HFFc6 (cell line): ENCODE results near the gene IL18RAP. TPM values are rescaled to one million over a fixed set of nuclear protein-coding genes. Genes with fewer than 3 reads are reported as not detected.
A peak's percentile ranks its signal among the peaks of the same experiment; 100 is the strongest.

Source experiments
- DNase-seq: peaks from one replicate; pipeline ENCODE4 v3.0.0-alpha.2; 2018
- H3K27ac Mint-ChIP-seq: 2 replicates; pipeline ENCODE4 v1.8.0; 2020; ENCODE audit warnings: mild to moderate bottlenecking, mixed read lengths
- H3K27me3 Mint-ChIP-seq: 2 replicates; pipeline ENCODE4 v1.8.0; 2021; ENCODE audit warnings: mild to moderate bottlenecking, moderate library complexity, mixed read lengths; ENCODE audit not compliant: insufficient read depth
- H3K36me3 Mint-ChIP-seq: 2 replicates; pipeline ENCODE4 v1.8.0; 2021; ENCODE audit warnings: low read depth, mixed read lengths
- H3K4me1 Mint-ChIP-seq: 2 replicates; pipeline ENCODE4 v1.8.0; 2020; ENCODE audit warnings: low read depth, mixed read lengths
- H3K4me3 Mint-ChIP-seq: 2 replicates; pipeline ENCODE4 v1.8.0; 2020; ENCODE audit warnings: mild to moderate bottlenecking, moderate library complexity, mixed read lengths
- H3K9me3 Mint-ChIP-seq: 2 replicates; pipeline ENCODE4 v1.8.0; 2020; ENCODE audit warnings: mild to moderate bottlenecking, mixed read lengths
- total RNA-seq, 6 experiments: library from RNA; stranded (reverse); fragmentation: NEBNext Ultra II Directional; extraction: Animal tissue kit (Norgen Biotek cat#: 25700); gene quantifications; 2 replicates in 1 of 6; 3 replicates in 5 of 6; pipeline ENCODE4 v1.2.3, GENCODE V29; 2021
- TF ChIP-seq, protein P1 (sequence below): fragments of 200-600 bp; sonication (generic); IDR thresholded peaks from 2 replicates; pipeline ENCODE4 v1.5.0; 2021; ENCODE audit warnings: antibody characterized with exemption, mild to moderate bottlenecking

IL18RAP gene
- total RNA-seq, 6 experiments from 2014 or later, result not detected

DNA sequence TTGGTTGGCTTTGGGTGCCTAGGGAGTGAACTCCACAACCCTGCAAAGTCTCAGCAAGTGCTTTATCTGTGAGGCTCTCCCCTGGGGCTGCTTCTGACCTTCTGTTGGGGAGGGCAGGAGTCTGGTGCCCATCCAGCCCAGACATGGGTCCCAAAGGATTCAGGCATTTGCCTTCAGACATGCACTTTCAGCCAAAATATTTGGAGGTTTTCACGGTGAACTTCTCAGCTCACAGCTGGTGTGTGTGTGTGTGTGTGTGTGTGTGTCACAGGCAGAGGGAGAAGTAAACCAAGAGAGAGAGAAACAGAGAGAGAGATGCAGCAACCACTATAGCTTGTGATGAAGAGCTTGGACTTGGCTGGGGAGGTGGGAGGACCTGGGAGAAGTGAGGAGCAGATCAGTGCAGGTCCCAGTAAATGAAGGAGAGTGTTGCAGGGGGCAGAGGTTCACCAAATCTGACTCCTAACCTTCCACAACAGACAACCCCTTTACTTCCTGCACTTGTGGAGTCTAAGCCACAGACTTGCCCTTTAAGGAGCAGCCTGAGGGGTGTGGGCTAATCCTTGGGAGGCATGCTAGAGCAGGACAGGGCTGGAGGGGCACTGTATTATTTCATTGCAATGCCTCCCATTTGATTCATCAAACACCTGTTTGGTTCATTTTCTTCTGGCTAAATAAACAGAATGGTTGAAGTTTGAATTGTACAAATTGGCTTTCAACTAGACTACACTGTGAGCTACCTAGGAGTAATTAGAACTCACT, 64.2 kb downstream of the IL18RAP start:
- no peaks in the 10 kb centered on the region for H3K36me3 Mint-ChIP-seq
- H3K4me1 Mint-ChIP-seq, result no peaks in the 10 kb centered on the region
- TF ChIP-seq, protein P1, sequence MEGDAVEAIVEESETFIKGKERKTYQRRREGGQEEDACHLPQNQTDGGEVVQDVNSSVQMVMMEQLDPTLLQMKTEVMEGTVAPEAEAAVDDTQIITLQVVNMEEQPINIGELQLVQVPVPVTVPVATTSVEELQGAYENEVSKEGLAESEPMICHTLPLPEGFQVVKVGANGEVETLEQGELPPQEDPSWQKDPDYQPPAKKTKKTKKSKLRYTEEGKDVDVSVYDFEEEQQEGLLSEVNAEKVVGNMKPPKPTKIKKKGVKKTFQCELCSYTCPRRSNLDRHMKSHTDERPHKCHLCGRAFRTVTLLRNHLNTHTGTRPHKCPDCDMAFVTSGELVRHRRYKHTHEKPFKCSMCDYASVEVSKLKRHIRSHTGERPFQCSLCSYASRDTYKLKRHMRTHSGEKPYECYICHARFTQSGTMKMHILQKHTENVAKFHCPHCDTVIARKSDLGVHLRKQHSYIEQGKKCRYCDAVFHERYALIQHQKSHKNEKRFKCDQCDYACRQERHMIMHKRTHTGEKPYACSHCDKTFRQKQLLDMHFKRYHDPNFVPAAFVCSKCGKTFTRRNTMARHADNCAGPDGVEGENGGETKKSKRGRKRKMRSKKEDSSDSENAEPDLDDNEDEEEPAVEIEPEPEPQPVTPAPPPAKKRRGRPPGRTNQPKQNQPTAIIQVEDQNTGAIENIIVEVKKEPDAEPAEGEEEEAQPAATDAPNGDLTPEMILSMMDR, result no peak
- no peak for DNase-seq
- H3K27me3 Mint-ChIP-seq, result no peaks in the 10 kb centered on the region; the same call in 1 of the 2 replicates
- no peak overlapping the region for H3K27ac Mint-ChIP-seq
- no peaks in the 10 kb centered on the region; the same call in 1 of the 2 replicates for H3K9me3 Mint-ChIP-seq
- H3K4me3 Mint-ChIP-seq, result no peak overlapping the region

DNA sequence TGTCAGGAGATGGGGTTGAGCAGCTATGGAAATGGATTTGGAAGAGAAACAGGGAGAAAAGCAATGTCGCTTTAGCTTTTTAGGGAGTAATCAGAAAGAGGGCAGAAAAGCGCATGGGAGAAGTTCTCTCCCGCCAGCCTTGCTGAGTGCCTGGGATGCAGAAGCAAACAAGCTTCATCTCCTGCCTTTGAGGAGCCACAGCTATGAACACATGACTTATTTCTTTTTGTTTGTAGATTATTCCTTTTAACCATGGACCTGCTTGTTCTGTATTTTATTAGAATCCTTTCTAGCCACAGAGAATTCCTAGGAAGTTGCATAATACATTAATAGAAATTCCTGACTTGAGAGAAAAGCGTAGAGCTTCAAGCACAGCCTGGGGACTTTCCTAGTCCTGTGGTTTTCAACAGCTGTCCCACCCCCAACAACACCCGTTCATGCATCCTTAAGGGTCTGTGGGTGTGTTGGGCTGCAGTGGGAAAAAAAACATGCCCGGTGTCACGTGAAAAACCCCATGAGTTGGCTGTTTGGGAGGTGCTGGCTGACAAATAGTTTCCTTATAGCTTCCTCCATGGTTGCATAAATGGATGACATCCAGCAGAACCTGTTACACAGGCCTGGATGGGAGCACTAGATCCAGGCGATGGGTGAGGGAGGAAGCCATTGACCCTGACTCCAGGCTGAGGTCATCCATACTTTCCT, 65.0 kb downstream of the IL18RAP start:
- Mint-ChIP-seq H3K36me3 (no peaks in the 10 kb centered on the region), H3K4me3 (no peak overlapping the region), H3K27ac (no peak overlapping the region), H3K4me1 (no peaks in the 10 kb centered on the region), H3K27me3 (no peaks in the 10 kb centered on the region; the same call in 1 of the 2 replicates), H3K9me3 (no peaks in the 10 kb centered on the region; the same call in 1 of the 2 replicates)
- TF ChIP-seq, protein P1, result no peak
- DNase-seq, result peak; percentile 9

DNA sequence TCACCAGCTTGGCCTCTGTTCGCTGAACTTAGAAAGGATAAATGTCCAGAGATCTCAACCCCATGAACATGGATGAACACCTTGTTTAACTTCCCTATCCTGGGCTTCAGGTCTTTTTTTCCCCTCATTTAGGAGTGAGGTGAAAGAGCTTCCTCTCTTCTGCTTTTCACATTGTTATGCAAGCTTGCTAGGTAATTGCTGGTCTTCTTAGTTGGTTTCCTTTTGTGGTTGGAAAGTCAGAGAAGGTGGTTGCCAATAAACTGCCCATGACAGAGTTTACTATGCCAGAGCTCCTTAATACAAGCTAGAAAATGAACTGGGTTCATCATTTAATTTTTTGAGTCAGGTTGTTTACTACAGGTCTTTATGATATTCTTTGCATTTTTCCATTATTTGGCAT, 66.7 kb downstream of the IL18RAP start:
- no peaks in the 10 kb centered on the region for H3K4me1 Mint-ChIP-seq
- H3K27me3 Mint-ChIP-seq, result no peaks in the 10 kb centered on the region; the same call in 1 of the 2 replicates
- H3K9me3 Mint-ChIP-seq, result no peaks in the 10 kb centered on the region; the same call in 1 of the 2 replicates
- H3K4me3 Mint-ChIP-seq, result no peak overlapping the region
- H3K27ac Mint-ChIP-seq, result no peak overlapping the region
- DNase-seq, result no peak
- no peaks in the 10 kb centered on the region for H3K36me3 Mint-ChIP-seq
- TF ChIP-seq, protein P1, result no peak

DNA sequence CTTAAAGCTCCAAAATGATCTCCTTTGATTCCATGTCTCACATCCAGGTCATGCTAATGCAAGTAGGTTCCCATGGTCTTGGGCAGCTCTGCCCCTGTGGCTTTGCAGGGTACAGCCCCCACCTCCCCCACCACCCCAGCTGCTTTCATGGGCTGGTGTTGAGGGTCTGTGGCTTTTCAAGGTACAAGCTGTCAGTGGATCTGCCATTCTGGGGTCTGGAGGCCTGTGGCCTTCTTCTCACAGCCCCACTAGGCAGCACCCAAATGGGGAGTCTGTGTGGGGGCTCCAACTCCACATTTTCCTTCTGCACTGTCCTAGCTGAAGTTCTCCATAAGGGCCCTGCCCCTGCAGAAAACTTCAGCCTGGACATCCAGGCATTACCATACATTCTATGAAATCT, 69.0 kb downstream of the IL18RAP start:
- DNase-seq, result no peak

DNA sequence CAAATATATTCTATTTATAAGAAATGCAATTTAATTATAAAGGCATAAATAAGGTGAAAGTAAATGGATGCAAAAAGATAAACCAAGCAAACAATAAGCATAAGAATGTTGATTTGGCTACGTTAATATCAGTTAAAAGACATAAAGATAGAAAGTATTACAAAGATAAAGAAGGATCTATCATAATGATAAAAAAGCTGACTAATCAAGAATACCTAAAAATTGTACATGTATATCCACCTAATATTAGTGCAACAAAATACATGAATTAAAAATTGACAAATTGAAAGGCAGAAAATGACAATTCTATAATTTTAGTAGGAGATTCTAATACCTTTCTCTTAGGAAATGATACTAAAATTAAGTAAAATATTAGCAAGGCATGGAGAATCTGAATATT, 71.6 kb downstream of the IL18RAP start:
- H3K4me3 Mint-ChIP-seq, result no peak overlapping the region
- no peaks in the 10 kb centered on the region for H3K36me3 Mint-ChIP-seq
- H3K9me3 Mint-ChIP-seq, result no peaks in the 10 kb centered on the region; the same call in 1 of the 2 replicates
- no peak overlapping the region for H3K27ac Mint-ChIP-seq
- no peak for DNase-seq
- H3K27me3 Mint-ChIP-seq, result peaks cover 3% of the 10 kb centered on the region; the same call in 1 of the 2 replicates
- H3K4me1 Mint-ChIP-seq, result no peaks in the 10 kb centered on the region
- TF ChIP-seq, protein P1, result no peak

More for the DNA sequence above, 69.0 kb downstream of the IL18RAP start:
- TF ChIP-seq, protein P1, result no peak
- H3K9me3 Mint-ChIP-seq, result no peaks in the 10 kb centered on the region; the same call in 1 of the 2 replicates
- H3K36me3 Mint-ChIP-seq, result no peaks in the 10 kb centered on the region
- no peak overlapping the region for H3K27ac Mint-ChIP-seq
- H3K27me3 Mint-ChIP-seq, result no peaks in the 10 kb centered on the region; the same call in 1 of the 2 replicates
- H3K4me3 Mint-ChIP-seq, result no peak overlapping the region
- no peaks in the 10 kb centered on the region for H3K4me1 Mint-ChIP-seq
